Activated naive CD8-positive, alpha-beta T cell (primary cell): ENCODE data around the gene RPIA.
A peak's percentile ranks its signal among the peaks of the same experiment; 100 is the strongest.
"Not testable (repeated sequence)": the region's sequence is repeated elsewhere in the genome, so short reads cannot be mapped to it uniquely, and the experiment has no call there.

Experiments used
- H3K27ac Mint-ChIP-seq: one replicate; pipeline ENCODE4 v1.8.0; 2021; ENCODE audit warnings: mixed read lengths
- H3K27me3 Mint-ChIP-seq: one replicate; pipeline ENCODE4 v1.8.0; 2021; ENCODE audit warnings: mixed read lengths
- H3K36me3 Mint-ChIP-seq: one replicate; pipeline ENCODE4 v1.8.0; 2021; ENCODE audit warnings: mixed read lengths
- H3K4me1 Mint-ChIP-seq: one replicate; pipeline ENCODE4 v1.8.0; 2021; ENCODE audit warnings: low read depth, mixed read lengths
- H3K4me3 Mint-ChIP-seq: one replicate; pipeline ENCODE4 v1.8.0; 2021; ENCODE audit warnings: mild to moderate bottlenecking, mixed read lengths
- H3K9me3 Mint-ChIP-seq: one replicate; pipeline ENCODE4 v1.8.0; 2021; ENCODE audit warnings: low read depth, mixed read lengths

Gene RPIA

DNA sequence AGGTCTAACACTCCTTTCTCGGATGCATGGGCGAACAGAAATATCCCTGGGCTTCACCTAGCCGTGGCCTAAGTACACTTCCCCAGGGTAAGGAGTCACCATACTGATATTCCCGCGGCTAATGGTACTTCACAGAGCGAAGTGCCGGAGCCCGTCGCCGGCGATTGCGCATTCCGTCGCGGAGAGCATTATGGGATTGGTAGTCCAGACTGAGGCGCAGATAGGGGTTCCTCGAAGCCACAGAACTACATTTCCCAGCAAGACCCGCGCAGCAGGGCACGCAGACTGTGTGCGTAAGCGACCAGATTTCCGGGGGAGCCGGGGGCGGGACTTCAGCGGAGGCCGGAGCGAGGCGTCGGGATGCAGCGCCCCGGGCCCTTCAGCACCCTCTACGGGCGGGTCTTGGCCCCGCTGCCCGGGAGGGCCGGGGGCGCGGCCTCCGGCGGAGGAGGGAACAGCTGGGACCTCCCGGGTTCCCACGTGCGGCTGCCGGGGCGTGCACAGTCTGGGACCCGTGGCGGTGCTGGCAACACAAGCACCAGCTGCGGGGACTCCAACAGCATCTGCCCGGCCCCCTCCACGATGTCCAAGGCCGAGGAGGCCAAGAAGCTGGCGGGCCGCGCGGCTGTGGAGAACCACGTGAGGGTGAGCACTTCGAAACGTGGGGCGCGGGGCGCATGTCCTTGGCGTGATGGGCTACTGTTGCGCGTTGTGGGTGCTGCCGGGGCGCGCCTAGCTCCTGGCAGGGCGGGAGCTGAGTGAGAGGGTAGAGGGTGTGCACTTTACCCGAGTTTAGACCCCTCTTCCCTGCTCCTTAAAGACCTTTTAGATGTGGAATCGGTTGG is at the start of gene RPIA:
Gene RPIA (plus strand): TSS at position 335 of the 845 bp plus-strand sequence. CDS start 26 bp downstream, at position 361.
- Mint-ChIP-seq H3K4me3 (peak within 1 kb of the TSS; percentile 98), H3K9me3 (no peaks in the 10 kb centered on the region), H3K36me3 (peaks cover 12% of the 10 kb centered on the region), H3K27ac (peak within 1 kb of the TSS; percentile 95), H3K4me1 (peaks cover 60% of the 10 kb centered on the region), H3K27me3 (no peaks in the 10 kb centered on the region)

DNA sequence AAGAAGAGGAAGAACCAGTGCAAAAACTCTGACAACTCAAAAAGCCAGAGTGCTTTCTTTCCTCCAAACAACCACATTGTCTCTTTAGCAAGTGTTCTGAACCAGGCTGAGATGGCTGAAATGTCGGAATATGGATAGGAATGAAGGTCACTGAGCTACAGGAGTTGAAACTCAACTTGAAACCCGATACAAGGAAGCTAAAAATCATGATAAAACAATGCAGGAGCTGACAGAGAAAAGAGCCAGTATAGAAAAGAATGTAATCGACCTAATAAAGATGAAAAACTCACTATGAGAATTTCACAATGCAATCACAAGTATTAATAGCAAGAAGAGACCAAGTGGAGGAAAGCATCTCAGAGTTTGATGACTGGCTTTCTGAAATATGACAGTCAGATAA is 49.2 kb upstream of the RPIA start:
- Mint-ChIP-seq H3K4me3 (no peak overlapping the region), H3K4me1 (peaks cover 30% of the 10 kb centered on the region), H3K27me3 (peaks cover 1% of the 10 kb centered on the region), H3K9me3 (peaks cover 4% of the 10 kb centered on the region), H3K27ac (no peak overlapping the region), H3K36me3 (no peaks in the 10 kb centered on the region)

DNA sequence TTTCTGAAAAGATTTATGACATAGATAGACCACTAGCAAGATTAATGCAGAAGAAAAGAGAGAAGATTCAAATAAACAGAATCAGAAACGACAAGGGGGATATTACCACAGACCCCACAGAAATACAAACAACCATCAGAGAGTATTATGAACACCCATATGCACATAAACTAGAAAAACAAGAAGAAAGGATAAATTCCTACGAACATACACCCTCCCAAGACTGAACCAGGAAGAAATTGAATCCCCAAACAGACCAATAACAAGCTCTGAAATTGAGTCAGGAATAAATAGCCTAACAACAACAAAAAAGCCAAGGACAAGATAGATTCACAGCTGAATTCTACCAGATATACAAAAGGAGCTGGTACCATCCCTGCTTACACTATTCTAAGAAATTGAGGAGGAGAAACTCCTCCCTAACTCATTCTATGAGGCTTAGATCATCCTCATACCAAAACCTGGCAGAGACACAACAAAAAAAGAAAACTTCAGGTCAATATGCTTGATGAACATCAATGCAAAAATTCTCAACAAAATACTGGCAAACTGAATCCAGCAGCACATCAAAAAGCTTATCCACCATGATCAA is 46.1 kb upstream of the RPIA start:
- not testable (repeated sequence) for H3K4me3 Mint-ChIP-seq, H3K9me3 Mint-ChIP-seq, H3K36me3 Mint-ChIP-seq, H3K27ac Mint-ChIP-seq, H3K27me3 Mint-ChIP-seq
- peaks cover 11% of the 10 kb centered on the region for H3K4me1 Mint-ChIP-seq

DNA sequence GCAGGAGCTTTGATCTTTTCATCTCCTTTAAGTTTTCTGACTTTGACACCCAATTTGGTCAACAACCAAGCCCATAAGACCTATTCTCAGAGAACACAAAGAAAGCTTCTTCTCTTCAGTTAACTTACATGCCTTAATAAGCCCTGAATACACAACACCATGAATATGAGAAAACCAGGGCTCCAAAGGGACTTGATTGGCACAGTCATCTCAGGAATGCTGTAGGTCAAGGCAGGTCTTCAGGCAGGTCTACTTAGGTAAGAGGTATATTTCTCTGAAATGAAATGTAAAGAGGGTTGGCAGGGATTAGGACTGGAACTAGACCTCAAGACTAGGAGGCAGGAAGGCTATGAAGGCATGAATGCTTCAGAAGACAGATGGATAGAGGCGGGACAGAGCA is 39.8 kb upstream of the RPIA start:
- H3K36me3 Mint-ChIP-seq: no peaks in the 10 kb centered on the region

DNA sequence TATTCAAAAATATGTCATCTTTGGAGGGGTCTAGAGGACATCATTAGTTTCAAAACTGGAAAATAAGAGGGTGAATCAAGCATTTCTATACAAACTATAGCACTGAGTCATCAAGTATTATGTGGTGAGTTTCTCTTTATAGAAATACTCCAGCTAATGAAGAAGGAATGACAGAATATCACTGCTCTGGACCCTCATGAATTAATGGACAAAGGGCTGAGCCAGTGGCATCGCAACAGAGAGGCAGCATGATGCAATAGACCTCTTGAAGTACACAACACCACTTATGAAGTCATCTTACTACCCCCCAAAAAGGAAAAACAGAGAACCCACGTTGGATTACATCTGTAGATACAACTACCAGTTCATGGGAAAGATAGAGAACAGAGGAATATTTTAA is 36.8 kb upstream of the RPIA start:
- Mint-ChIP-seq H3K9me3 (no peaks in the 10 kb centered on the region), H3K36me3 (no peaks in the 10 kb centered on the region), H3K27me3 (no peaks in the 10 kb centered on the region), H3K4me3 (no peak overlapping the region), H3K4me1 (no peaks in the 10 kb centered on the region), H3K27ac (no peak overlapping the region)

More for the DNA sequence above, 39.8 kb upstream of the RPIA start:
- no peak overlapping the region for H3K4me3 Mint-ChIP-seq
- no peaks in the 10 kb centered on the region for H3K27me3 Mint-ChIP-seq
- no peaks in the 10 kb centered on the region for H3K4me1 Mint-ChIP-seq
- no peak overlapping the region for H3K27ac Mint-ChIP-seq
- no peaks in the 10 kb centered on the region for H3K9me3 Mint-ChIP-seq

DNA sequence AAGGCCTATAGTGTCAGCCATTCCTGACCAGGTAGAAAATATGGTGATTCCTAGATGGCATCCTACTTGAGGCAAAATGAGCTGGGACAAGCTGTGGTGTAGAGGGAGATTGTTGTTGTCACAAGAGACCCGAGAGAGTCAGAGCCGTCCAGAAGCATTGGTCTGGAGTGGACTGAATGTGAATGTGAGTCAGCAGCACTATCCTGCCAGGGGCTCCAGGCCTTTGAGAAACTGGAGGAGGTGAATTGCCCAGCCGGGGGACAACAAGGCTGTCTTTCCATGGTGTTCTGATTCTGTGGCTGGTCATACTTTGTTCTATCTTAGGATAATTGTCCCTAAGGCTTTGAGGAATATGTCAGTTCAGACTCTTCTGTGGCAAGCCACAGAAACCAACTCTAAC is 34.8 kb upstream of the RPIA start:
- Mint-ChIP-seq H3K27ac (no peak overlapping the region), H3K9me3 (no peaks in the 10 kb centered on the region), H3K4me1 (no peaks in the 10 kb centered on the region), H3K36me3 (no peaks in the 10 kb centered on the region), H3K4me3 (no peak overlapping the region), H3K27me3 (no peaks in the 10 kb centered on the region)

DNA sequence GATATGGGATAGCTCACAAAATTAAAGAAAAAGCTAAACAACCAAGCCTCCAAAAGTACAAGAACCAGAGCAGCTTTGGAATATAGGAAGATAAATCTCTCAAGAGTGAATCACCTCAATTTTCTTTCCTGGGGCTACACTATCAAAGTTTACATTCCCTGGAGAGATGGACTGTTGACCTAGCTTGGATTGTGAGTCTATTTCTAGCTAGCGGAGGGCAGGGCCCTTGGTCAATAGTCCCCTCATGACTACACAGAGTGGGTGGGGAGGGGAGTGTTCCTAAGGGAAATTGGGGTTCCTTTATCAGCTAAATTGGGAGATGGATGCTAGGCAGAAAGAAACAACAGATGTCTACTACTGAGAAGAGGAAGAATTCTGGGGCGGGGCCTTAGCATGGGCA is 34.3 kb upstream of the RPIA start:
- Mint-ChIP-seq H3K4me3 (no peak overlapping the region), H3K27ac (no peak overlapping the region), H3K36me3 (no peaks in the 10 kb centered on the region), H3K27me3 (no peaks in the 10 kb centered on the region), H3K9me3 (no peaks in the 10 kb centered on the region), H3K4me1 (no peaks in the 10 kb centered on the region)

DNA sequence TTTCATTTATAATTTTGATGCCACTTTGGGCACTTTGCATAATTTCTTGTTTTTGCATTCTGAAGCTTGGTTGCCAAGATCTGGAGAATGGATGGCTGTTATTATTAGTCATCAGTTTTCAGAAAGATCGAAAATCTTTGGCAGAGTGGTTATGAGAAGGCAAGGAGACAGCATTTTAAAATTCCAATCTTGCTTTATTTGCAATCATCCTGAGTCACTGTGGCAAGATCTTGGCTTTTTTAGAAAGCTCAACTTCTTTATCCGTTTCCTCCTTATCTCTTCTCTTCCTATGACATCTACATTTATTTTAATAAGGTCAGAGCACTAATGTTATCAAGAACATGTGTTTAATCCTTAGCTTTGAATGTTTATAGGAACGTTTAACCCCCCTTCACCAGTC is 33.1 kb upstream of the RPIA start:
- H3K4me1 Mint-ChIP-seq: no peaks in the 10 kb centered on the region
- no peak overlapping the region for H3K27ac Mint-ChIP-seq
- H3K4me3 Mint-ChIP-seq: no peak overlapping the region
- no peaks in the 10 kb centered on the region for H3K36me3 Mint-ChIP-seq
- no peaks in the 10 kb centered on the region for H3K9me3 Mint-ChIP-seq
- no peaks in the 10 kb centered on the region for H3K27me3 Mint-ChIP-seq

DNA sequence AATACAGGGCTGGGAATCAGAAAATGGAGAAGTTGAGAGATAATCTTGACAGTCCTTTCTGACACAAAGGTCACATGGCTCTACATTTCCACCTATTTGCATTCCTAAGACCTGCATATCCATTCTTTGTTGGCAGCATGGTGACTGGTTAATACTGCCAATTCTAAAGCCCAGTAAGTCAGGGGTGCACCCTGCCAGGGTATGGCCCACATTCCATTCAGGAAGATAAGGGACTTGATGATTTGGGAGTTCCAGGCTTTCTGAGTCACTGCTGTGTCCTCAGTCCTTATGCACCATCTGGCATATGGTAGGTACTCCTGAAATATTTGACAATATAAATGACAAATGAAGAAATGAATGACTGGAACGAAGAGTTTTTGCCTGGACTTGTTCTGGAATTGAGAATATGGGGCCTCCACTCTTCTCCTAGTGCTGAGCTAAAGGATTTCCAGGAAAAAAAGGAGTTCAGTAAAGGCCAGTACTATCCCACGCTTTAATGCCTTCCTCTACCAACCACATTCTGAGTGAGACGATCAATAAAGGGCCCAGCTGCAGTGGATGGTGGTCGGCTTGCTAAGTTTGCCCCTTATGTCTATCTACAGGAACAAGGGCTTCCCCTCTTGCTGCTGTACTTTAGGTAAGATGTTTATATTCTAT is 32.5 kb upstream of the RPIA start:
- no peaks in the 10 kb centered on the region for H3K9me3 Mint-ChIP-seq
- H3K4me1 Mint-ChIP-seq: no peaks in the 10 kb centered on the region
- no peak overlapping the region for H3K27ac Mint-ChIP-seq
- H3K36me3 Mint-ChIP-seq: no peaks in the 10 kb centered on the region
- no peak overlapping the region for H3K4me3 Mint-ChIP-seq
- H3K27me3 Mint-ChIP-seq: no peaks in the 10 kb centered on the region

DNA sequence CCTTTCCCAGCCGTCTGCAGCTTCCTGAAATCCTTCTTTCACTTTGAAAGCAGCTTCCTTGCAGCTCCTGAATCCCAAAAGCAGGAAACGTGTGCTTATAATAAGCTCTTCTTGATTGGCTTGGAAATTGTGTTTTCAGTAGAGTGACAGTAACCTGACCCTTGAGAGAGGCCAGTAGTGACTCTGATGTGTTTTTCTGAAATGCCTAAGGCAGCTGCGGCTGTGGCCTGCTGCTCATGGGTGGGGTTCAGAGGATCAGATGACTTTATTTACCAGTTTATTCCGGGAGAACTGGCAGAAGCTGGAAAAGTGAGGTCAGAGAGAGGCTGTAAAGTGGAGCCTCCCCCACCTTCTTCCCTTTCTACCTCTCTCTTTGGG is 31.9 kb upstream of the RPIA start:
- H3K4me1 Mint-ChIP-seq: no peaks in the 10 kb centered on the region
- H3K27me3 Mint-ChIP-seq: no peaks in the 10 kb centered on the region
- H3K27ac Mint-ChIP-seq: no peak overlapping the region
- H3K36me3 Mint-ChIP-seq: no peaks in the 10 kb centered on the region
- no peak overlapping the region for H3K4me3 Mint-ChIP-seq
- no peaks in the 10 kb centered on the region for H3K9me3 Mint-ChIP-seq

DNA sequence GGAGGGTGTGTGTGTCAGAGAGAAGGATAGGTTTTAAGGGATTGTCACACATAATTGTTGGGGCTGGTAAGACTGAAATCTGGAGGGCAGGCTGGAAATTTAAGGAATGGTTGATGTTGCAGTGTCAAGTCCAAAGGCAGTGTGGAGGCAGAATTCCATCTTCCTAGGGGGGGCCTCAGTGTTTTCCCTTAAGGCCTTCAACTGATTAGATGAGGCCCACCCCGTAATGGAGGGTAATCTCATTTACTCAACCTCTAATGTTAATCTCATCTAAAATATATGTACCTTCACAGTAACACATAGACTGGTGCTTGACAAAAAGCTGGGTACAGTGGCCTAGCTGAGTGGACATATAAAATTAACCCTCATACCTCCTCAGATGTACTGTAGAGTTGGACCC is 30.9 kb upstream of the RPIA start:
- no peaks in the 10 kb centered on the region for H3K36me3 Mint-ChIP-seq
- no peaks in the 10 kb centered on the region for H3K9me3 Mint-ChIP-seq
- H3K27ac Mint-ChIP-seq: no peak overlapping the region
- H3K4me1 Mint-ChIP-seq: no peaks in the 10 kb centered on the region
- no peak overlapping the region for H3K4me3 Mint-ChIP-seq
- no peaks in the 10 kb centered on the region for H3K27me3 Mint-ChIP-seq

DNA sequence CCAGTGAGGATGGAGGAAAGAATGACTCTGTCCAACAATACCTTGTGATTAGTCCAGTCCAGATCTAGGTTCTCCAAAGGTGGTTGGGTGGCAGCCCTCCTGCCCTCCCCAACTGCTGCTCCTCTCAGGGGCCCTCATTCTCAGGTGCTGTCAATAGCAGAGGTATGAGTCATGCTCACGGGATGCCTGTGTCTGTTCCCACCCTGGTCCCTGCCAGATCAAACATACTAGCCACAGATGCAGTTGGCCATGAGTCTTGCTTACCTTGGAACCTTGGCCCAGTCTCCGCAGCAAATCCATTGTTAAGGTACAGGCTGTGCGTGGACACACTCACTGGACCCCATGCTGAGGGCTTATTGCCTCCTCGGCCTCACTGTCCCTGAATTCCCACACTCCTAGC is 24.9 kb upstream of the RPIA start:
- H3K27ac Mint-ChIP-seq: no peak overlapping the region
- no peaks in the 10 kb centered on the region for H3K4me1 Mint-ChIP-seq
- H3K27me3 Mint-ChIP-seq: no peaks in the 10 kb centered on the region
- H3K9me3 Mint-ChIP-seq: no peaks in the 10 kb centered on the region
- H3K36me3 Mint-ChIP-seq: no peaks in the 10 kb centered on the region
- H3K4me3 Mint-ChIP-seq: no peak overlapping the region

DNA sequence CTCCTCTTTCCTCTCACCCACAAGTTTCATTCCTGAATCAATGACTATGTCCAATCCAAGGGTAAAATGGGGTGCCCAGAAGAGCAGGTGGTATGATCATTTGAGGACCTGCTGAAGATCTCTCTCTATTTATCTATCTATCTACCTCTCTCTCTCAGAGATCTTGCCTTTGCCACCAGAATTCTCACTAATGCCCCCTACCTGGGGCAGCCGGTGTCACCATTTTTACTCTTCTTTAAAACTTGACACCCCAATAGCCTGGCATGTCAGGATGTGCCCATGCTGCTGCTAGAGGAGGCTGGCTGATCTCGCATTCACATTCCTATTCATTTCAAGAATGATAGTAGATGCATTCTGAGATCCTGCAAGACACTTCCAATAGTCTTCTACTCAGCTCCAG is 24.3 kb upstream of the RPIA start:
- Mint-ChIP-seq H3K27ac (no peak overlapping the region), H3K4me1 (no peaks in the 10 kb centered on the region), H3K9me3 (no peaks in the 10 kb centered on the region), H3K27me3 (no peaks in the 10 kb centered on the region), H3K4me3 (no peak overlapping the region), H3K36me3 (no peaks in the 10 kb centered on the region)

DNA sequence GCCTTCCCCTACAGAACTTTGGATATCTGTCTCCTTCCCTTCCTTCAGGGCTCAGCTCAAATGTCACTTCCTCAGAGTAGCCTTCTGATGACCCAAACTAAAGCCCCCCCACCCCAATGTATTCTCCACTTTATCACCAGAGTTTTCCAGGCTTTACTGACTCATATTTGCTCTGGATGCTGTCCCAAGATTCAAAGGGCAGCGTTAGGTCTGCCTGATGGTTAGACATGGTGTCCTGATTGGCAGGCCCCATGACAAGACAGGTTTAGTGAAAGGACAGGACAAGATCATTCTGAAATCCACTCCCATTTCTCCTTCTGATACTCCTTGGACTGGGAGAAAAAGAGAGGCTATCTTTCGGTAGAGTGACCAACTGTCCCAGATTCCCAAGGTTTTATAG is 22.6 kb upstream of the RPIA start:
- Mint-ChIP-seq H3K4me3 (no peak overlapping the region), H3K36me3 (no peaks in the 10 kb centered on the region), H3K4me1 (no peaks in the 10 kb centered on the region), H3K27ac (no peak overlapping the region), H3K9me3 (no peaks in the 10 kb centered on the region), H3K27me3 (no peaks in the 10 kb centered on the region)

DNA sequence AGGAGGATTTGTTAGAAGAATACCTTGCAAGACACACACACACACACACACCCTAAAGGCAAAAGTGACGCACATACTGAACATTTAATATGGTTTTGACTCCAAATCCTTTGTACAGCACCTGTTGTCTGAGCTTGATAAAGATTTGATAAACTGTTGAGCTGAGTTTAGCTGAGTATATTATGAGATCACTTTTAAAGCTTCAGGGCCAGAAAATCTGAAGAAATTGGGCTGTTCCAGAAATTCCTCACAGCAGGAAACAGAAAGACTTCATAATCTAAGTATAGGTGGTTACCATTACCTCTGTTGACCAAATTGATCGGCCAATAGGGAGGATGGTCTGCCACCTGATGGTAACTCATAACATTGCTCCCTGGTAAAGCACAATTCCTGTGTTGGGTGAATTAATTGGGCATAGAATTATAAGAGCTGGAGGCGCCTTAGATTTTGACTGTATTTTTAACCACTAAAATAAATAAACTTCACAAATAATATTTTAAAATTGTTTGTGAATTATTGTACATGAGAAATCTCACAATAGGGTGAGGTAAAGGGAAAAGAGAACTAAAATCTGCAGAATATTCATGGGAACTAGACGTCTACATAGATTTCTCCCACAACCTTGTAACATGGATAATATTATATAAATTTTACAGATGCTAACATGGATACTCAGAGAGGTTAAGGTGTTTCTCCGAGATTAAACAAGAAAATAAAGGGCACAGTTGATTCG is 21.8 kb upstream of the RPIA start:
- H3K4me1 Mint-ChIP-seq: no peaks in the 10 kb centered on the region
- no peak overlapping the region for H3K4me3 Mint-ChIP-seq
- no peaks in the 10 kb centered on the region for H3K27me3 Mint-ChIP-seq
- no peaks in the 10 kb centered on the region for H3K36me3 Mint-ChIP-seq
- H3K9me3 Mint-ChIP-seq: no peaks in the 10 kb centered on the region
- no peak overlapping the region for H3K27ac Mint-ChIP-seq
